H1 (cell line): Measurements from ENCODE around the gene UCMA. TPM values are rescaled to one million over a fixed set of nuclear protein-coding genes. Genes with fewer than 3 reads are reported as not detected.

Source experiments
- FOSL1 ChIP-seq: IDR thresholded peaks from 2 replicates; pipeline ENCODE4 v1.6.1; 2011; ENCODE audit warnings: mild to moderate bottlenecking, low read depth, low read length, moderate library complexity; ENCODE audit not compliant: insufficient read depth
- NRF1 ChIP-seq: IDR thresholded peaks from 2 replicates; pipeline ENCODE4 v1.6.1; 2011; ENCODE audit warnings: mild to moderate bottlenecking, low read depth, low read length, improper control_type of control experiment
- TAF7 ChIP-seq: optimal IDR thresholded peaks from 2 replicates; pipeline ENCODE3; 2011; ENCODE audit warnings: low read depth, mild to moderate bottlenecking, inconsistent platforms, low read length, moderate library complexity, borderline replicate concordance
- ZNF274 ChIP-seq: IDR thresholded peaks from 2 replicates; pipeline ENCODE4 v1.7.0; 2012; ENCODE audit warnings: low read length, borderline replicate concordance; ENCODE audit errors: extremely low read depth
- polyA plus RNA-seq, 7 experiments: library from polyadenylated mRNA; depleted of rRNA in 3 of 7; stranded (reverse) in 5 of 7; unstranded in 2 of 7; fragments of >200 nt in 5 of 7; fragments of 200-250 nt in 2 of 7; gene quantifications; 1 replicate in 5 of 7; 2 replicates in 1 of 7; 4 replicates in 1 of 7; pipeline versions ENCODE4 v1.2.1 to v1.2.3, GENCODE V29; 2011 to 2013; ENCODE audit warnings: missing spikeins in 2 of 7, mixed read lengths in 2 of 7
- total RNA-seq: library from RNA; stranded (reverse); fragmentation: NEBNext Ultra II Directional; extraction: Animal tissue kit (Norgen Biotek cat#: 25700); gene quantifications from 2 replicates; pipeline ENCODE4 v1.2.1, GENCODE V29; 2021
- TF ChIP-seq, protein P1 (sequence below): IDR thresholded peaks from 2 replicates; pipeline ENCODE4 v1.6.1; 2011; ENCODE audit warnings: low read depth, mild to moderate bottlenecking, low read length; ENCODE audit not compliant: insufficient read depth

Gene UCMA
- total and polyA plus RNA-seq, 2 of the 8 experiments (the other 6 are each of a cell fraction or from before 2014, with no cell fraction given), result 1.2 to 4.6 TPM

DNA sequence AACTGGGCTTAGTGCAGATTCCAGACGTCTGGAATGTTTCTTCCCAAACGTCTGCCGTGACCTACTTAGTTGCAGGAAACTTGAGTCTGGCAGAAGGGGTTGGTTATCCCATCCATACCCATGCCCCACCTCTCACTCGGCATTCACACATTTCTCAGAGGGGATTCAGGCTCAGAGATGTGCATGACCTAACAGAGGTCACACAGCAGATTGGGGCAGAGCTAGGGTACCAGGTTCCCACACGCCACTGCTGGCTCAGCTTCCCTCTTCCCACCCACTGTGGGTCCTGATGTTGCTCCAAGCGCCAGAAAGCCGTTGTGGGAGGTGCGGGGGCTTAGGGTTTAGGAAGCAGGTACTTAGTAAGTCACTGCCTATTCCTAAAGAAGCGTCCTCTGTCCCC, 3.0 kb downstream of the UCMA start (continued):
- TF ChIP-seq TAF7 (no peak), ZNF274 (no peak), NRF1 (no peak), FOSL1 (no peak)
- TF ChIP-seq, protein P1, sequence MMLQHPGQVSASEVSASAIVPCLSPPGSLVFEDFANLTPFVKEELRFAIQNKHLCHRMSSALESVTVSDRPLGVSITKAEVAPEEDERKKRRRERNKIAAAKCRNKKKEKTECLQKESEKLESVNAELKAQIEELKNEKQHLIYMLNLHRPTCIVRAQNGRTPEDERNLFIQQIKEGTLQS, result no peak
- TF ChIP-seq, all 59 proteins: peak for 0
